ENCODE measurements around the gene CCDC43.
A peak's percentile ranks its signal among the peaks of the same experiment; 100 is the strongest.
"Not testable (repeated sequence)": the region's sequence is repeated elsewhere in the genome, so short reads cannot be mapped to it uniquely, and the experiment has no call there.

CCDC43 gene

GRCh38 chr17:44666006-44666405 is 23.6 kb downstream of the CCDC43 start:
- DNase-seq, result no peak

- no peak for DNase-seq
Observed at GRCh38 chr17:44664867-44665266, 24.7 kb downstream of the CCDC43 start.

- no peak for DNase-seq
Observed at GRCh38 chr17:44663095-44663494, 26.5 kb downstream of the CCDC43 start.

- no peak for DNase-seq
Observed at GRCh38 chr17:44661835-44662234, 27.7 kb downstream of the CCDC43 start.

- peak; percentile 69 for DNase-seq
Observed at GRCh38 chr17:44655983-44656710, 33.4 kb downstream of the CCDC43 start, which contains the start of gene MEIOC. MEIOC (plus strand) TSS chr17:44656468; CDS start chr17:44656614, 146 bp downstream.

- DNase-seq, result no peak
Observed at GRCh38 chr17:44653954-44654353, 35.6 kb downstream of the CCDC43 start.

GRCh38 chr17:44653384-44653783 is 36.2 kb downstream of the CCDC43 start:
- DNase-seq, result no peak

GRCh38 chr17:44652727-44653126 is 36.8 kb downstream of the CCDC43 start:
- no peak for DNase-seq

- DNase-seq, result no peak
Observed at GRCh38 chr17:44651228-44651627, 38.3 kb downstream of the CCDC43 start.

GRCh38 chr17:44648963-44649362 is 40.6 kb downstream of the CCDC43 start:
- no peak for DNase-seq

- DNase-seq, result no peak
Observed at GRCh38 chr17:44647736-44648135, 41.8 kb downstream of the CCDC43 start.

- no peak for DNase-seq
Observed at GRCh38 chr17:44646280-44646679, 43.3 kb downstream of the CCDC43 start.

- no peak for DNase-seq
Observed at GRCh38 chr17:44645341-44645740, 44.2 kb downstream of the CCDC43 start.

GRCh38 chr17:44642834-44643233 is 46.7 kb downstream of the CCDC43 start:
- DNase-seq, result no peak

- DNase-seq, result no peak
Observed at GRCh38 chr17:44637066-44637465, 52.5 kb downstream of the CCDC43 start.

- DNase-seq, result peak; percentile 24
Observed at GRCh38 chr17:44636562-44636961, 53.0 kb downstream of the CCDC43 start.

GRCh38 chr17:44634401-44634800 is 55.2 kb downstream of the CCDC43 start:
- DNase-seq, result not testable (repeated sequence)

GRCh38 chr17:44633998-44634397 is 55.6 kb downstream of the CCDC43 start:
- DNase-seq, result no peak

- DNase-seq, result no peak
Observed at GRCh38 chr17:44630703-44631102, 58.9 kb downstream of the CCDC43 start.

- no peak for DNase-seq
Observed at GRCh38 chr17:44629314-44629713, 60.3 kb downstream of the CCDC43 start.

- DNase-seq, result no peak
Observed at GRCh38 chr17:44628243-44629188, 61.1 kb downstream of the CCDC43 start.

GRCh38 chr17:44627513-44628242 is 61.9 kb downstream of the CCDC43 start:
- no peak for DNase-seq
